ENCODE measurements around the gene JAZF1. TPM values are rescaled to one million over a fixed set of nuclear protein-coding genes. Genes with fewer than 3 reads are reported as not detected.

Gene JAZF1
- total RNA-seq, 1 experiment from 2014 or later = 9.1 TPM

DNA sequence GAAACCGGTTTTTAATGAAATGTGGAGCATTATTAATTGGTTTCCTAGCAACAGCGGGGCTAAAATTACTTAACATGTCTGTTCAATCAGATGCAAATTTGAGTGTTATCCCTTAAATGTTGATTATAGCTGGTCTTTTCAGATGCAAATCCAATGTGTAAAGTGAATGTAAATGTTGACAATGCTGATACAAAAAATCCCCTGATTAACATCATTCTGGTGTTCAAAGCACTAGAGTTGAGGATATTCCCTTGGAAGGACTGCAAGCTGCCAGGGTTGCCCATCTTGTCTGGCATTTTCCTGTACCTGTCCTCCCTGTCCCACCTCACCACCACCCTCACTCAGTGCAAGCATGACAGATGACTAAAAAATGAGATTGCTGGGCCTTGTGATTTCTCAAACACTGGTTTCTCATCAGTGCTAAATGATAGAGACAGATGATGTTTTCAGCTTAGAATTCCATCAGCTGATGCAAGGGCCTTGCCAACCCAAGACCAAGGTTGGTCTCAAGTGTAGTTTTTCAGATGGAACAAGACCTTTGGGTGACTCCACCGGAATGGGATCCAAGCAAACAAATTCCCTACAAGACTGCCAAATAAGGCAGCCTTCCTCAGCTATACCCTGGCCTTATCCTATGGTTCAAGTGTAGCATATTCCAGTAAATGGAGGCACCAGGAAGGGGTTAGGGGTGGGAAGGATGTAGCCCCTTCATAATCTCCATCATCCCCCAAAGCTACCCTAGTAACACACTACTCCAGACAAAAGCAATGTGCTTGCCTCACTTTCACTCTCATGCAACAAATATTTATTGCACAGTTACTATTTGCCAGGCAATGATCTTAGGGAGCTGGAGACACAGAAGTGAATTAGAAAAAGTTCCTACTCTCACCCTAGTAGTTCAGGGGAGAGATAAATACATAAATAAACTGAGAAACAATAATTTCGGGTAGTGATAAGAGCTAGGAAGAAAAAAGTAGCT is 54.9 kb downstream of the JAZF1 start:
- H3K36me3 Mint-ChIP-seq (ENCODE audit: insufficient read depth in 1 of 3, low read depth in 3 of 3) = peaks cover 2 to 10% (median 8%) of the 10 kb centered on the region in 3 experiments
- H3T11ph ChIP-seq (ENCODE audit: low read length) = no peak overlapping the region
- H4K91ac ChIP-seq (ENCODE audit: insufficient read length, low read depth, low read length) = no peak overlapping the region
- H3K9me3 ChIP-seq (ENCODE audit: control insufficient read depth, low read depth, low read length) = no peaks in the 10 kb centered on the region
- no peaks in the 10 kb centered on the region for H3K23me2 ChIP-seq (ENCODE audit: insufficient read length, low read depth, low read length, poor library complexity, severe bottlenecking)
- H4K5ac ChIP-seq (ENCODE audit: insufficient read length, low read depth, low read length) = no peak overlapping the region
- H3K4me1 Mint-ChIP-seq = peaks cover 36% of the 10 kb centered on the region in 2 experiments
- H3K27me3 Mint-ChIP-seq (ENCODE audit: low read depth) = peaks cover 14% of the 10 kb centered on the region
- peak overlapping the region; percentile 46 for H3K4me2 ChIP-seq (ENCODE audit: insufficient read depth, insufficient read length, low read length)
- DNase-seq = no peak
- H2BK12ac ChIP-seq (ENCODE audit: insufficient read length, low read depth, low read length) = no peak overlapping the region
- H3K4me1 ChIP-seq (ENCODE audit: insufficient read depth, low read length) = peaks cover 14% of the 10 kb centered on the region; the same call in 1 of the 2 replicates
- H2BK15ac ChIP-seq (ENCODE audit: low read depth, low read length) = no peak overlapping the region
- no peak overlapping the region for H3K4ac ChIP-seq (ENCODE audit: low read depth, low read length)
- no peak overlapping the region for H4K8ac ChIP-seq (replicated peaks; ENCODE audit: insufficient read length, low read depth, low read length)
- H3K23ac ChIP-seq (ENCODE audit: insufficient read length, low read depth, low read length) = no peak overlapping the region
- no peak overlapping the region for H2AK5ac ChIP-seq (ENCODE audit: insufficient read length, low read length)
- TF ChIP-seq, protein P1, sequence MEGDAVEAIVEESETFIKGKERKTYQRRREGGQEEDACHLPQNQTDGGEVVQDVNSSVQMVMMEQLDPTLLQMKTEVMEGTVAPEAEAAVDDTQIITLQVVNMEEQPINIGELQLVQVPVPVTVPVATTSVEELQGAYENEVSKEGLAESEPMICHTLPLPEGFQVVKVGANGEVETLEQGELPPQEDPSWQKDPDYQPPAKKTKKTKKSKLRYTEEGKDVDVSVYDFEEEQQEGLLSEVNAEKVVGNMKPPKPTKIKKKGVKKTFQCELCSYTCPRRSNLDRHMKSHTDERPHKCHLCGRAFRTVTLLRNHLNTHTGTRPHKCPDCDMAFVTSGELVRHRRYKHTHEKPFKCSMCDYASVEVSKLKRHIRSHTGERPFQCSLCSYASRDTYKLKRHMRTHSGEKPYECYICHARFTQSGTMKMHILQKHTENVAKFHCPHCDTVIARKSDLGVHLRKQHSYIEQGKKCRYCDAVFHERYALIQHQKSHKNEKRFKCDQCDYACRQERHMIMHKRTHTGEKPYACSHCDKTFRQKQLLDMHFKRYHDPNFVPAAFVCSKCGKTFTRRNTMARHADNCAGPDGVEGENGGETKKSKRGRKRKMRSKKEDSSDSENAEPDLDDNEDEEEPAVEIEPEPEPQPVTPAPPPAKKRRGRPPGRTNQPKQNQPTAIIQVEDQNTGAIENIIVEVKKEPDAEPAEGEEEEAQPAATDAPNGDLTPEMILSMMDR (conservative IDR thresholded peaks at IDR 0.05) = no peak
- no CpG with 5 or more reads among the region's 4 CpGs for WGBS (ENCODE audit: extremely low coverage, insufficient read length, low lambda C conversion rate)
- H2BK20ac ChIP-seq (ENCODE audit: low read depth, low read length, poor library complexity, severe bottlenecking) = peak overlapping the region; percentile 65
- H3K79me2 ChIP-seq (ENCODE audit: insufficient read depth, low read length) = peaks cover under 1% of the 10 kb centered on the region; the same call in 1 of the 2 replicates
- H2AFZ ChIP-seq (ENCODE audit: low read length) = no peak overlapping the region
- H3K27ac Mint-ChIP-seq = 0 out of 7 replicates have a peak overlapping the region, but pooled peaks of 1 of the 3 experiments have one; percentile 40
- peak overlapping the region; percentile 43 for H3K27ac ChIP-seq (ENCODE audit: insufficient read length, low read depth, low read length)
- H3K27me3 ChIP-seq (ENCODE audit: insufficient read depth, low read length) = no peaks in the 10 kb centered on the region; the same call in 1 of the 2 replicates
- H3K9ac ChIP-seq (ENCODE audit: extremely low read depth, insufficient read length, low read length) = no peak overlapping the region
- peaks cover 0 to 2% of the 10 kb centered on the region in 2 experiments; a peak in 1 of 5 replicates for H3K9me3 Mint-ChIP-seq
- H2BK5ac ChIP-seq (ENCODE audit: insufficient read length, low read length) = no peak overlapping the region
- no peaks in the 10 kb centered on the region for H4K20me1 ChIP-seq (ENCODE audit: control insufficient read depth, insufficient read depth, insufficient read length)
- H3K14ac ChIP-seq (ENCODE audit: insufficient read depth, low read length) = no peak overlapping the region
- H3K18ac ChIP-seq (ENCODE audit: insufficient read length, low read depth, low read length) = no peak overlapping the region
- H2BK120ac ChIP-seq (ENCODE audit: low read depth, low read length, poor library complexity, severe bottlenecking) = no peak overlapping the region
- H3K4me3 Mint-ChIP-seq = peak overlapping the region; percentile 17 to 54; a peak in 3 of 5 replicates
- H3K79me1 ChIP-seq (ENCODE audit: insufficient read depth, low read depth, low read length, poor library complexity, severe bottlenecking) = no peaks in the 10 kb centered on the region
- no peak overlapping the region for H3K56ac ChIP-seq (ENCODE audit: insufficient read length, low read depth, low read length)
